Measurements from ENCODE around the gene GLTP. TPM values are rescaled to one million over a fixed set of nuclear protein-coding genes. Genes with fewer than 3 reads are reported as not detected.
A peak's percentile ranks its signal among the peaks of the same experiment; 100 is the strongest.

GLTP gene
- total RNA-seq, 1 donor from 2014 or later: 27.1 TPM

GRCh38 chr12:109820816-109821381 is 59.4 kb downstream of the GLTP start:
- Histone ChIP-seq H3K79me2 (ENCODE audit: insufficient read depth, low read length) (no peaks in the 10 kb centered on the region), H3K9me3 (ENCODE audit: insufficient read depth, low read depth, low read length) (no peaks in the 10 kb centered on the region), H2AFZ (ENCODE audit: low read depth, low read length) (no peak overlapping the region), H3K4me2 (ENCODE audit: low read length) (no peak overlapping the region), H3K27me3 (ENCODE audit: insufficient read depth, low read length) (peaks cover 8% of the 10 kb centered on the region), H3K4me3 (ENCODE audit: insufficient read depth, low read depth, low read length) (no peak overlapping the region), H3K36me3 (ENCODE audit: insufficient read depth, low read length) (no peaks in the 10 kb centered on the region), H4K20me1 (ENCODE audit: insufficient read depth, low read length) (peaks cover 12% of the 10 kb centered on the region), H3K4me1 (ENCODE audit: insufficient read depth, low read length) (no peaks in the 10 kb centered on the region), H3K27ac (ENCODE audit: low read depth, low read length) (no peak overlapping the region), H3K9ac (ENCODE audit: low read length) (no peak overlapping the region)
- no peak for TF ChIP-seq EZH2 (IDR thresholded peaks at IDR 0.05; ENCODE audit: insufficient read depth, low read length)
- no peak for FAIRE-seq
- H3K4me3 Mint-ChIP-seq (ENCODE audit: unreplicated experiment): no peak overlapping the region
- peaks cover 7% of the 10 kb centered on the region for H3K27me3 Mint-ChIP-seq (ENCODE audit: low read depth, unreplicated experiment)
- no peak for DNase-seq (ENCODE audit: low read depth)
- H3K9me3 Mint-ChIP-seq (ENCODE audit: unreplicated experiment): peaks cover 3% of the 10 kb centered on the region
- peaks cover 3% of the 10 kb centered on the region for H3K4me1 Mint-ChIP-seq (ENCODE audit: low read depth, unreplicated experiment)
- H3K36me3 Mint-ChIP-seq (ENCODE audit: low read depth, unreplicated experiment): no peaks in the 10 kb centered on the region
- H3K27ac Mint-ChIP-seq (ENCODE audit: unreplicated experiment): no peak overlapping the region

- no peaks in the 10 kb centered on the region for H3K4me1 ChIP-seq (ENCODE audit: insufficient read depth, low read length)
- no peak overlapping the region for H3K4me3 ChIP-seq (ENCODE audit: insufficient read depth, low read depth, low read length)
- DNase-seq (ENCODE audit: low read depth): peak; percentile 8
- H3K9me3 ChIP-seq (ENCODE audit: insufficient read depth, low read depth, low read length): no peaks in the 10 kb centered on the region
- no peaks in the 10 kb centered on the region for H3K36me3 ChIP-seq (ENCODE audit: insufficient read depth, low read length)
- H3K27ac ChIP-seq (ENCODE audit: low read depth, low read length): no peak overlapping the region
- no peak overlapping the region for H2AFZ ChIP-seq (ENCODE audit: low read depth, low read length)
- FAIRE-seq: no peak
- no peak overlapping the region for H3K27ac Mint-ChIP-seq (ENCODE audit: unreplicated experiment)
- no peak overlapping the region for H3K9ac ChIP-seq (ENCODE audit: low read length)
- no peaks in the 10 kb centered on the region for H3K79me2 ChIP-seq (ENCODE audit: insufficient read depth, low read length)
- H3K4me1 Mint-ChIP-seq (ENCODE audit: low read depth, unreplicated experiment): peaks cover 3% of the 10 kb centered on the region
- H3K9me3 Mint-ChIP-seq (ENCODE audit: unreplicated experiment): peaks cover 3% of the 10 kb centered on the region
- H3K36me3 Mint-ChIP-seq (ENCODE audit: low read depth, unreplicated experiment): no peaks in the 10 kb centered on the region
- H3K4me2 ChIP-seq (ENCODE audit: low read length): no peak overlapping the region
- peaks cover 8% of the 10 kb centered on the region for H3K27me3 ChIP-seq (ENCODE audit: insufficient read depth, low read length)
- peaks cover 3% of the 10 kb centered on the region for H3K27me3 Mint-ChIP-seq (ENCODE audit: low read depth, unreplicated experiment)
- H3K4me3 Mint-ChIP-seq (ENCODE audit: unreplicated experiment): no peak overlapping the region
- peaks cover 18% of the 10 kb centered on the region for H4K20me1 ChIP-seq (ENCODE audit: insufficient read depth, low read length)
- TF ChIP-seq, protein P1, sequence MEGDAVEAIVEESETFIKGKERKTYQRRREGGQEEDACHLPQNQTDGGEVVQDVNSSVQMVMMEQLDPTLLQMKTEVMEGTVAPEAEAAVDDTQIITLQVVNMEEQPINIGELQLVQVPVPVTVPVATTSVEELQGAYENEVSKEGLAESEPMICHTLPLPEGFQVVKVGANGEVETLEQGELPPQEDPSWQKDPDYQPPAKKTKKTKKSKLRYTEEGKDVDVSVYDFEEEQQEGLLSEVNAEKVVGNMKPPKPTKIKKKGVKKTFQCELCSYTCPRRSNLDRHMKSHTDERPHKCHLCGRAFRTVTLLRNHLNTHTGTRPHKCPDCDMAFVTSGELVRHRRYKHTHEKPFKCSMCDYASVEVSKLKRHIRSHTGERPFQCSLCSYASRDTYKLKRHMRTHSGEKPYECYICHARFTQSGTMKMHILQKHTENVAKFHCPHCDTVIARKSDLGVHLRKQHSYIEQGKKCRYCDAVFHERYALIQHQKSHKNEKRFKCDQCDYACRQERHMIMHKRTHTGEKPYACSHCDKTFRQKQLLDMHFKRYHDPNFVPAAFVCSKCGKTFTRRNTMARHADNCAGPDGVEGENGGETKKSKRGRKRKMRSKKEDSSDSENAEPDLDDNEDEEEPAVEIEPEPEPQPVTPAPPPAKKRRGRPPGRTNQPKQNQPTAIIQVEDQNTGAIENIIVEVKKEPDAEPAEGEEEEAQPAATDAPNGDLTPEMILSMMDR (IDR thresholded peaks at IDR 0.05; ENCODE audit: insufficient read depth, low read depth, low read length): no peak
- TF ChIP-seq EZH2 (IDR thresholded peaks at IDR 0.05; ENCODE audit: insufficient read depth, low read length): no peak
Measured at GRCh38 chr12:109818905-109819500, 61.3 kb downstream of the GLTP start.

GRCh38 chr12:109818253-109818652 is 62.1 kb downstream of the GLTP start:
- Histone ChIP-seq H3K4me2 (ENCODE audit: low read length) (no peak overlapping the region), H3K27me3 (ENCODE audit: insufficient read depth, low read length) (peaks cover 8% of the 10 kb centered on the region), H3K4me3 (ENCODE audit: insufficient read depth, low read depth, low read length) (no peak overlapping the region), H4K20me1 (ENCODE audit: insufficient read depth, low read length) (peaks cover 14% of the 10 kb centered on the region), H3K4me1 (ENCODE audit: insufficient read depth, low read length) (no peaks in the 10 kb centered on the region), H2AFZ (ENCODE audit: low read depth, low read length) (no peak overlapping the region), H3K9me3 (ENCODE audit: insufficient read depth, low read depth, low read length) (no peaks in the 10 kb centered on the region), H3K79me2 (ENCODE audit: insufficient read depth, low read length) (no peaks in the 10 kb centered on the region), H3K36me3 (ENCODE audit: insufficient read depth, low read length) (no peaks in the 10 kb centered on the region), H3K9ac (ENCODE audit: low read length) (no peak overlapping the region), H3K27ac (ENCODE audit: low read depth, low read length) (no peak overlapping the region)
- H3K27ac Mint-ChIP-seq (ENCODE audit: unreplicated experiment): no peak overlapping the region
- no peak for FAIRE-seq
- H3K4me1 Mint-ChIP-seq (ENCODE audit: low read depth, unreplicated experiment): peaks cover 3% of the 10 kb centered on the region
- peaks cover 3% of the 10 kb centered on the region for H3K9me3 Mint-ChIP-seq (ENCODE audit: unreplicated experiment)
- no peak for DNase-seq (ENCODE audit: low read depth)
- no peak for TF ChIP-seq EZH2 (IDR thresholded peaks at IDR 0.05; ENCODE audit: insufficient read depth, low read length)
- TF ChIP-seq, protein P1 (IDR thresholded peaks at IDR 0.05; ENCODE audit: insufficient read depth, low read depth, low read length): no peak
- no peaks in the 10 kb centered on the region for H3K36me3 Mint-ChIP-seq (ENCODE audit: low read depth, unreplicated experiment)
- peaks cover 3% of the 10 kb centered on the region for H3K27me3 Mint-ChIP-seq (ENCODE audit: low read depth, unreplicated experiment)
- H3K4me3 Mint-ChIP-seq (ENCODE audit: unreplicated experiment): no peak overlapping the region
